ENCODE measurements around the gene ACVR2B. TPM values are rescaled to one million over a fixed set of nuclear protein-coding genes. Genes with fewer than 3 reads are reported as not detected.

The ACVR2B gene
- polyA plus RNA-seq, 2 donors, result 0.29 to 0.55 TPM

- Histone ChIP-seq H3K27me3 (ENCODE audit: control insufficient read depth in 1 of 2, insufficient read depth in 2 of 2, low read length in 2 of 2) (no peaks in the 10 kb centered on the region), H3K4me3 (ENCODE audit: low read depth in 1 of 2, low read length in 2 of 2) (no peak overlapping the region), H3K27ac (ENCODE audit: low read depth in 2 of 2, low read length in 1 of 2) (no peak overlapping the region), H3K36me3 (ENCODE audit: control insufficient read depth in 2 of 2, insufficient read depth in 2 of 2, low read length in 1 of 2) (peaks cover 7% of the 10 kb centered on the region in 2 donors), H3K4me1 (ENCODE audit: control insufficient read depth in 2 of 2, insufficient read depth in 2 of 2, low read length in 1 of 2) (no peaks in the 10 kb centered on the region), H3K9me3 (ENCODE audit: control insufficient read depth in 2 of 2, insufficient read depth in 1 of 2, low read depth in 1 of 2, low read length in 1 of 2) (no peaks in the 10 kb centered on the region)
- WGBS, 2 donors, result 89 to 92% methylated on average over 6 of the region's 6 CpGs
Observed at GRCh38 chr3:38522002-38522401, 68.3 kb downstream of the ACVR2B start.

- Histone ChIP-seq H3K4me3 (ENCODE audit: low read depth in 1 of 2, low read length in 2 of 2) (no peak overlapping the region), H3K27ac (ENCODE audit: low read depth in 2 of 2, low read length in 1 of 2) (no peak overlapping the region), H3K9me3 (ENCODE audit: control insufficient read depth in 2 of 2, insufficient read depth in 1 of 2, low read depth in 1 of 2, low read length in 1 of 2) (no peaks in the 10 kb centered on the region), H3K36me3 (ENCODE audit: control insufficient read depth in 2 of 2, insufficient read depth in 2 of 2, low read length in 1 of 2) (peaks cover 10 to 11% of the 10 kb centered on the region in 2 donors), H3K27me3 (ENCODE audit: control insufficient read depth in 1 of 2, insufficient read depth in 2 of 2, low read length in 2 of 2) (no peaks in the 10 kb centered on the region), H3K4me1 (ENCODE audit: control insufficient read depth in 2 of 2, insufficient read depth in 2 of 2, low read length in 1 of 2) (no peaks in the 10 kb centered on the region)
- WGBS, 2 donors, result 94 to 96% methylated on average over 5 of the region's 5 CpGs
Observed at GRCh38 chr3:38524141-38524739, 70.5 kb downstream of the ACVR2B start.

- Histone ChIP-seq H3K27ac (ENCODE audit: low read depth in 2 of 2, low read length in 1 of 2) (no peak overlapping the region), H3K27me3 (ENCODE audit: control insufficient read depth in 1 of 2, insufficient read depth in 2 of 2, low read length in 2 of 2) (no peaks in the 10 kb centered on the region), H3K4me1 (ENCODE audit: control insufficient read depth in 2 of 2, insufficient read depth in 2 of 2, low read length in 1 of 2) (no peaks in the 10 kb centered on the region), H3K4me3 (ENCODE audit: low read depth in 1 of 2, low read length in 2 of 2) (no peak overlapping the region), H3K9me3 (ENCODE audit: control insufficient read depth in 2 of 2, insufficient read depth in 1 of 2, low read depth in 1 of 2, low read length in 1 of 2) (no peaks in the 10 kb centered on the region), H3K36me3 (ENCODE audit: control insufficient read depth in 2 of 2, insufficient read depth in 2 of 2, low read length in 1 of 2) (peaks cover 10 to 11% of the 10 kb centered on the region in 2 donors)
- WGBS, 2 donors, result 97 to 99% methylated on average over 14 of the region's 14 CpGs
Observed at GRCh38 chr3:38526792-38527191, 73.1 kb downstream of the ACVR2B start.

- no peaks in the 10 kb centered on the region for H3K27me3 ChIP-seq (ENCODE audit: control insufficient read depth in 1 of 2, insufficient read depth in 2 of 2, low read length in 2 of 2)
Observed at GRCh38 chr3:38528457-38528856, 74.8 kb downstream of the ACVR2B start.

GRCh38 chr3:38532529-38532928, 78.8 kb downstream of the ACVR2B start:
- H3K4me1 ChIP-seq (ENCODE audit: control insufficient read depth in 2 of 2, insufficient read depth in 2 of 2, low read length in 1 of 2), result no peaks in the 10 kb centered on the region
- H3K9me3 ChIP-seq (ENCODE audit: control insufficient read depth in 2 of 2, insufficient read depth in 1 of 2, low read depth in 1 of 2, low read length in 1 of 2), result peaks cover 0 to 3% of the 10 kb centered on the region in 2 donors
- peaks cover 2 to 3% of the 10 kb centered on the region in 2 donors for H3K36me3 ChIP-seq (ENCODE audit: control insufficient read depth in 2 of 2, insufficient read depth in 2 of 2, low read length in 1 of 2)
- 65 to 84% methylated on average over 3 of the region's 3 CpGs for WGBS, 2 donors
- no peaks in the 10 kb centered on the region for H3K27me3 ChIP-seq (ENCODE audit: control insufficient read depth in 1 of 2, insufficient read depth in 2 of 2, low read length in 2 of 2)
- no peak overlapping the region for H3K4me3 ChIP-seq (ENCODE audit: low read depth in 1 of 2, low read length in 2 of 2)
- no peak overlapping the region for H3K27ac ChIP-seq (ENCODE audit: low read depth in 2 of 2, low read length in 1 of 2)

More at GRCh38 chr3:38528457-38528856, 74.8 kb downstream of the ACVR2B start:
- Histone ChIP-seq H3K4me1 (ENCODE audit: control insufficient read depth in 2 of 2, insufficient read depth in 2 of 2, low read length in 1 of 2) (no peaks in the 10 kb centered on the region), H3K4me3 (ENCODE audit: low read depth in 1 of 2, low read length in 2 of 2) (no peak overlapping the region), H3K9me3 (ENCODE audit: control insufficient read depth in 2 of 2, insufficient read depth in 1 of 2, low read depth in 1 of 2, low read length in 1 of 2) (no peaks in the 10 kb centered on the region), H3K36me3 (ENCODE audit: control insufficient read depth in 2 of 2, insufficient read depth in 2 of 2, low read length in 1 of 2) (peaks cover 6 to 11% of the 10 kb centered on the region in 2 donors), H3K27ac (ENCODE audit: low read depth in 2 of 2, low read length in 1 of 2) (no peak overlapping the region)
- WGBS, 2 donors, result 94 to 98% methylated on average over 1 of the region's 1 CpG

- Histone ChIP-seq H3K27me3 (ENCODE audit: control insufficient read depth in 1 of 2, insufficient read depth in 2 of 2, low read length in 2 of 2) (no peaks in the 10 kb centered on the region), H3K4me1 (ENCODE audit: control insufficient read depth in 2 of 2, insufficient read depth in 2 of 2, low read length in 1 of 2) (peaks cover 0 to under 1% of the 10 kb centered on the region in 2 donors), H3K36me3 (ENCODE audit: control insufficient read depth in 2 of 2, insufficient read depth in 2 of 2, low read length in 1 of 2) (peaks cover under 1% of the 10 kb centered on the region in 2 donors), H3K9me3 (ENCODE audit: control insufficient read depth in 2 of 2, insufficient read depth in 1 of 2, low read depth in 1 of 2, low read length in 1 of 2) (peaks cover 0 to 3% of the 10 kb centered on the region in 2 donors), H3K27ac (ENCODE audit: low read depth in 2 of 2, low read length in 1 of 2) (no peak overlapping the region), H3K4me3 (ENCODE audit: low read depth in 1 of 2, low read length in 2 of 2) (no peak overlapping the region)
- 83 to 89% methylated on average over 13 of the region's 13 CpGs for WGBS, 2 donors
Observed at GRCh38 chr3:38533285-38533976, 79.7 kb downstream of the ACVR2B start.

- Histone ChIP-seq H3K4me1 (ENCODE audit: control insufficient read depth in 2 of 2, insufficient read depth in 2 of 2, low read length in 1 of 2) (peaks cover 0 to 2% of the 10 kb centered on the region in 2 donors), H3K9me3 (ENCODE audit: control insufficient read depth in 2 of 2, insufficient read depth in 1 of 2, low read depth in 1 of 2, low read length in 1 of 2) (peaks cover 0 to 3% of the 10 kb centered on the region in 2 donors), H3K27me3 (ENCODE audit: control insufficient read depth in 1 of 2, insufficient read depth in 2 of 2, low read length in 2 of 2) (no peaks in the 10 kb centered on the region), H3K36me3 (ENCODE audit: control insufficient read depth in 2 of 2, insufficient read depth in 2 of 2, low read length in 1 of 2) (no peaks in the 10 kb centered on the region), H3K4me3 (ENCODE audit: low read depth in 1 of 2, low read length in 2 of 2) (no peak overlapping the region), H3K27ac (ENCODE audit: low read depth in 2 of 2, low read length in 1 of 2) (no peak overlapping the region)
- 93 to 100% methylated on average over 2 of the region's 2 CpGs for WGBS, 2 donors
Observed at GRCh38 chr3:38534180-38534579, 80.5 kb downstream of the ACVR2B start.

- Histone ChIP-seq H3K9me3 (ENCODE audit: control insufficient read depth in 2 of 2, insufficient read depth in 1 of 2, low read depth in 1 of 2, low read length in 1 of 2) (peaks cover 0 to 3% of the 10 kb centered on the region in 2 donors), H3K27ac (ENCODE audit: low read depth in 2 of 2, low read length in 1 of 2) (no peak overlapping the region), H3K27me3 (ENCODE audit: control insufficient read depth in 1 of 2, insufficient read depth in 2 of 2, low read length in 2 of 2) (no peaks in the 10 kb centered on the region), H3K4me1 (ENCODE audit: control insufficient read depth in 2 of 2, insufficient read depth in 2 of 2, low read length in 1 of 2) (peaks cover 0 to 2% of the 10 kb centered on the region in 2 donors), H3K36me3 (ENCODE audit: control insufficient read depth in 2 of 2, insufficient read depth in 2 of 2, low read length in 1 of 2) (no peaks in the 10 kb centered on the region), H3K4me3 (ENCODE audit: low read depth in 1 of 2, low read length in 2 of 2) (no peak overlapping the region)
- 96 to 97% methylated on average over 7 of the region's 7 CpGs for WGBS, 2 donors
Observed at GRCh38 chr3:38534604-38535003, 80.9 kb downstream of the ACVR2B start.

- H3K9me3 ChIP-seq (ENCODE audit: control insufficient read depth in 2 of 2, insufficient read depth in 1 of 2, low read depth in 1 of 2, low read length in 1 of 2), result peaks cover 0 to 3% of the 10 kb centered on the region in 2 donors
- H3K36me3 ChIP-seq (ENCODE audit: control insufficient read depth in 2 of 2, insufficient read depth in 2 of 2, low read length in 1 of 2), result no peaks in the 10 kb centered on the region
- H3K4me3 ChIP-seq (ENCODE audit: low read depth in 1 of 2, low read length in 2 of 2), result no peak overlapping the region
- no peak overlapping the region for H3K27ac ChIP-seq (ENCODE audit: low read depth in 2 of 2, low read length in 1 of 2)
- 77 to 84% methylated on average over 3 of the region's 3 CpGs for WGBS, 2 donors
- peaks cover 0 to 2% of the 10 kb centered on the region in 2 donors for H3K4me1 ChIP-seq (ENCODE audit: control insufficient read depth in 2 of 2, insufficient read depth in 2 of 2, low read length in 1 of 2)
- no peaks in the 10 kb centered on the region for H3K27me3 ChIP-seq (ENCODE audit: control insufficient read depth in 1 of 2, insufficient read depth in 2 of 2, low read length in 2 of 2)
Observed at GRCh38 chr3:38536671-38537070, 83.0 kb downstream of the ACVR2B start.
